ENCODE measurements around the gene MGAT3.

GRCh38 chr22:39418696-39419095, 38.1 kb upstream of the MGAT3 start:
- TF ChIP-seq CTCF (IDR thresholded peaks at IDR 0.05) (no peak), EP300 (IDR thresholded peaks at IDR 0.05) (no peak)
